ENCODE data around the gene POLR1G. TPM values are rescaled to one million over a fixed set of nuclear protein-coding genes. Genes with fewer than 3 reads are reported as not detected.

POLR1G gene
- total and polyA plus RNA-seq, 10 donors = 2.1 to 4.3 (median 3.1) TPM

DNA sequence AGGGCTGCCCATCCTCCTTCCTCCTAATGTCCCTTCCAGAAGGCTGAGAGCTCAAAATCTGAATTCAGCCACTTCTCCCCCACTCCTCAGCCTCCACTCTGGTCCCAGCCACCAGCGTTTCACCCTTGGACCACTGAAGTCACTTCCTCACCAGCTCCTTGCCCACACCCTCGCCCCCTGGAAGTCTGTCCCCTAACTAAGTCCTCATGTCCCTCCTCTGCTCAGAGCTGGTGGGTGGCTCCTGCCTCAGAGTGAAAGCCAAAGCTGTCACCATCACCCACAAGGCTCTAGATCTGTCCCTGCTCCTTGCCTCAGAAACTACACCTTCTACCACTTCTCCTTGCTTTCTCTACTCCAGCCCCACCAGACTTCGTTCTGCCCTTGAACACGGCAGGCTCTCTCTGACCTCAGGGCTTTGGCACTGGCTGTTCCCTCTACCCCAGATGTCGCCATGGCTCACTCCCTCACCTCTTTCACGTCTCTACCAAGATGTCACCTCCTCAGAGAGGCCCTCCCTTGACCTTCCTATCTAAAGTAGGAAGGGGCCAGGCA is 15.6 kb downstream of the POLR1G start:
- WGBS, 5 donors = 68 to 84% (median 81%) methylated on average over 6 of the region's 6 CpGs
- no peak overlapping the region for H3K4me3 ChIP-seq
- peak overlapping the region in 2 of 8 donors; percentile 38 to 95 for H3K27ac ChIP-seq
- no peak for TF ChIP-seq POLR2A (IDR thresholded peaks at IDR 0.05)
- no peak for TF ChIP-seq CTCF (IDR thresholded peaks at IDR 0.05 in 8 of 11, conservative IDR thresholded peaks at IDR 0.05 in 3 of 11)
- no peak for TF ChIP-seq POLR2AphosphoS5 (IDR thresholded peaks at IDR 0.05)
- peaks cover 20 to 80% (median 61%) of the 10 kb centered on the region in 6 donors for H3K4me1 ChIP-seq
- H3K9me3 ChIP-seq = no peaks in the 10 kb centered on the region
- H3K36me3 ChIP-seq = peaks cover 0 to 56% (median 20%) of the 10 kb centered on the region in 6 donors
- DNase-seq = no peak
- H3K27me3 ChIP-seq (replicated peaks in 1 of 7) = peaks cover 0 to 2% (median 0%) of the 10 kb centered on the region in 7 donors
- intact Hi-C loops (cut with DNase I; ENCODE audit: low total_unique reads) = no loop called here

DNA sequence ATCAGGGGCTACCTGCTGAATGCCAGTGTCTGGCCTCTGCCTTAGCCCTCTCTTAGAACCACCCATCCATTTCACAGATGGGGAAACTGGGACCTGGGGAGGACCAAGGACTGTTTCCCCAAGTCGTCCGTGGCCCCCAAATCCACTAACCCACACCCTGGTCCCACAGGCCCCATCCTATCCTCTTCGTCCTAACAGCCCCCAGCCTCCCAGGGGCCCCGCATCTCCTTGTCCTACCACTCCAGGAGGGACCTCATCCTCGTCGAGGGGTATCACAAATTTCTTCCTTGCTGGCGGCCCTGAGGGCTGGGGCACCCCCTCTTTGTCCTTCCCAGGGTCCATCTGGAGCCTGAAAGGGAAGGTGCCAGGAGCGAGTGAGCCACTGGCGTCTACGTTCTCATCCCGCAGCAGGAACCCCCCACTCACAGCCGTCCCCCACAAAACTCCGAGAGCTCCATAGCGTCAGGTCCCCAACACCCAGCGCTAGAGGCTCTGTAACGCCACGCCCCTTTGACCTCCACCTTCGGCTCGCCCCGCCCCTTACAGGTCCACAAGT is 16.7 kb downstream of the POLR1G start:
- Histone ChIP-seq H3K4me1 (peaks cover 26 to 90% (median 70%) of the 10 kb centered on the region in 6 donors), H3K27ac (peak overlapping the region; percentile 85 to 95 (median 92)), H3K4me3 (peak overlapping the region; percentile 55 to 80 (median 66)), H3K27me3 (replicated peaks in 1 of 7) (peaks cover 0 to 13% (median 0%) of the 10 kb centered on the region in 7 donors), H3K9me3 (no peaks in the 10 kb centered on the region), H3K36me3 (peaks cover 0 to 45% (median 11%) of the 10 kb centered on the region in 6 donors)
- intact Hi-C loops (cut with DNase I; ENCODE audit: low total_unique reads) = no loop called here
- 16 to 36% (median 19%) methylated on average over 13 to 20 of the region's 20 CpGs for WGBS, 5 donors
- TF ChIP-seq POLR2AphosphoS5 (IDR thresholded peaks at IDR 0.05) = no peak
- no peak for TF ChIP-seq POLR2A (IDR thresholded peaks at IDR 0.05)
- TF ChIP-seq CTCF (IDR thresholded peaks at IDR 0.05 in 8 of 11, conservative IDR thresholded peaks at IDR 0.05 in 3 of 11) = no peak
- DNase-seq = no peak

DNA sequence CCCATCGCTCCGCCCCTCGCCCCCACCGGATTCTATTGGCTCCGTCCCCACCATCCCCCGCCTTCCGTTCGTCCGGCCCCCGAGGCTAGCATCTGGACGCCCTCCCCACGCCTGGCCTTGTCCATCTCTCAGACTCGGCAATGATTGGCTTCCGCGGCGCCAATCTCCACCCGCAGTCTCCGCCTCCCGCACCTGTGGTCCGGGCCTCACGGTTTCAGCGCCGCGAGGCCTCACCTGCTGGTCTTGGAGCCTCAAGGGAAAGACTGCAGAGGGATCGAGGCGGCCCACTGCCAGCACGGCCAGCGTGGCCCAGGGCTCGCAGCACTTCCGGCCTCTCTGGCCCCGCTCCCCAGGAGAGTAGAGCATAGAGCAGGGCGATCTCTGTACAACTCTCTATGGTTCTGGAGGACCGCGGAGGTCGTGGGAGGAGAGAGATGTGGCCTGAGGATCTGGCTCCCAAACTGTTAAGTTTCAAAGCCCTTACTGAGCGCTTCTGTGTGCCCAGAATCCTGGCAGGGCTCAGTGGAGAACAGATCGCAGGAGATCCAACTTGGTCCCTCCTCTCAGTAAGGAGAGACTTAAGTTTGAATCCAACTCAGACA is 17.2 kb downstream of the POLR1G start, which contains the start of gene ERCC1:
ERCC1 (minus strand) TSS at position 329 of the 602 bp plus-strand sequence. CDS start 543 bp downstream, outside the sequence.
- intact Hi-C loops (cut with DNase I; ENCODE audit: low total_unique reads) = no loop called here
- H3K4me1 ChIP-seq = peaks cover 27 to 90% (median 71%) of the 10 kb centered on the region in 6 donors
- TF ChIP-seq POLR2A (IDR thresholded peaks at IDR 0.05) = peak in 2 of 3 donors; percentile 37 to 47
- TF ChIP-seq CTCF (IDR thresholded peaks at IDR 0.05 in 8 of 11, conservative IDR thresholded peaks at IDR 0.05 in 3 of 11) = no peak
- peak; percentile 91 to 93 (median 92) for TF ChIP-seq POLR2AphosphoS5 (IDR thresholded peaks at IDR 0.05)

More for the DNA sequence above, 17.2 kb downstream of the POLR1G start, which contains the start of gene ERCC1:
- peaks cover 0 to 40% (median 10%) of the 10 kb centered on the region in 6 donors for H3K36me3 ChIP-seq
- 0 to 1% (median 1%) methylated on average over 23 to 37 of the region's 37 CpGs for WGBS, 5 donors
- DNase-seq = peak; percentile 95
- H3K4me3 ChIP-seq = peak within 1 kb of the TSS; percentile 55 to 80 (median 66)
- peaks cover 0 to 19% (median 5%) of the 10 kb centered on the region in 7 donors for H3K27me3 ChIP-seq (replicated peaks in 1 of 7)
- peak within 1 kb of the TSS; percentile 85 to 95 (median 92) for H3K27ac ChIP-seq
- no peaks in the 10 kb centered on the region for H3K9me3 ChIP-seq

Measured in spleen (tissue), 11 donors.